ENCODE data around the gene TMEM220. TPM values are rescaled to one million over a fixed set of nuclear protein-coding genes. Genes with fewer than 3 reads are reported as not detected.

The TMEM220 gene
- total and polyA plus RNA-seq, 2 of the 4 experiments (the other 2 are of a cell fraction), result 1.1 to 1.9 TPM

- CTCF ChIA-PET, result no interaction called here
- Histone ChIP-seq H2BK15ac (ENCODE audit: low read depth, low read length) (no peak overlapping the region), H3K4ac (ENCODE audit: low read depth, low read length) (no peak overlapping the region), H3K9ac (ENCODE audit: low read depth, low read length) (no peak overlapping the region), H3K18ac (ENCODE audit: low read depth, low read length) (no peak overlapping the region), H3K23ac (ENCODE audit: low read depth, low read length) (no peak overlapping the region), H4K91ac (ENCODE audit: insufficient read depth, low read depth, low read length) (no peak overlapping the region), H3K56ac (ENCODE audit: extremely low read depth, insufficient read depth, low read length) (no peak overlapping the region), H3K9me1 (ENCODE audit: insufficient read depth, low read length) (no peaks in the 10 kb centered on the region), H2BK20ac (ENCODE audit: low read depth, low read length) (no peak overlapping the region), H4K8ac (ENCODE audit: low read depth in 2 of 2, low read length in 2 of 2) (no peak overlapping the region), H2BK5ac (ENCODE audit: low read depth, low read length, poor library complexity, severe bottlenecking) (no peak overlapping the region), H3K4me2 (ENCODE audit: low read depth, low read length) (no peak overlapping the region), H4K20me1 (ENCODE audit: insufficient read depth, low read length) (no peaks in the 10 kb centered on the region), H2AK9ac (replicated peaks; ENCODE audit: low read depth, low read length, poor library complexity) (no peak overlapping the region), H4K5ac (ENCODE audit: low read depth, low read length) (no peak overlapping the region), H2AK5ac (ENCODE audit: low read depth, low read length) (no peak overlapping the region), H3K14ac (replicated peaks; ENCODE audit: low read depth, low read length) (no peak overlapping the region), H2BK120ac (ENCODE audit: low read depth, low read length) (no peak overlapping the region), H3K27ac (ENCODE audit: insufficient read depth, low read length) (no peak overlapping the region), H3K9me3 (ENCODE audit: control insufficient read depth, insufficient read depth, low read length) (no peaks in the 10 kb centered on the region), H3K27me3 (ENCODE audit: control insufficient read depth, insufficient read depth, low read length) (no peaks in the 10 kb centered on the region), H3K79me1 (ENCODE audit: low read depth in 1 of 2, low read length in 2 of 2) (no peaks in the 10 kb centered on the region), H2AFZ (replicated peaks; ENCODE audit: low read length, poor library complexity) (no peak overlapping the region), H3K4me1 (ENCODE audit: control insufficient read depth, insufficient read depth, low read length) (no peaks in the 10 kb centered on the region), H3K4me3 (ENCODE audit: insufficient read depth, low read depth, low read length) (no peak overlapping the region), H3K36me3 (ENCODE audit: control insufficient read depth, insufficient read depth, low read length) (no peaks in the 10 kb centered on the region)
- no peak for TF ChIP-seq ELK1 (IDR thresholded peaks at IDR 0.05; ENCODE audit: borderline replicate concordance, low read depth, low read length)
- no peak for TF ChIP-seq MXI1 (IDR thresholded peaks at IDR 0.05; ENCODE audit: borderline replicate concordance, low read depth, low read length)
- no peak for TF ChIP-seq FOS (IDR thresholded peaks at IDR 0.05; ENCODE audit: low read depth, low read length)
- TF ChIP-seq CTCF (conservative IDR thresholded peaks at IDR 0.05; ENCODE audit: low read depth, low read length), result no peak
- no peak for TF ChIP-seq NFE2L2 (IDR thresholded peaks at IDR 0.05; ENCODE audit: low read depth, low read length)
- no peak for TF ChIP-seq CEBPB (IDR thresholded peaks at IDR 0.05; ENCODE audit: low read depth, low read length)
- no peak for TF ChIP-seq MAZ (IDR thresholded peaks at IDR 0.05; ENCODE audit: borderline replicate concordance, low read depth, low read length)
- TF ChIP-seq MAFK (IDR thresholded peaks at IDR 0.05; ENCODE audit: low read depth, low read length), result no peak
- no peak for TF ChIP-seq RAD21 (IDR thresholded peaks at IDR 0.05; ENCODE audit: low read length)
- TF ChIP-seq SMC3 (IDR thresholded peaks at IDR 0.05; ENCODE audit: low read depth, low read length), result no peak
- no peak for TF ChIP-seq RCOR1 (IDR thresholded peaks at IDR 0.05; ENCODE audit: insufficient replicate concordance, low read length)
- no peak for TF ChIP-seq BHLHE40 (IDR thresholded peaks at IDR 0.05; ENCODE audit: low read depth, low read length)
- no peak for TF ChIP-seq RFX5 (IDR thresholded peaks at IDR 0.05; ENCODE audit: low read depth, low read length)
- no peak for TF ChIP-seq POLR2A (IDR thresholded peaks at IDR 0.05; ENCODE audit: low read depth, low read length)
- no peak for TF ChIP-seq CHD1 (IDR thresholded peaks at IDR 0.05; ENCODE audit: low read depth, low read length)
- TF ChIP-seq USF2 (IDR thresholded peaks at IDR 0.05; ENCODE audit: low read depth, low read length), result no peak
- DNase-seq (no peak), ATAC-seq (ENCODE audit: low read depth) (no peak)
- POLR2A ChIA-PET (ENCODE audit: unreplicated experiment), result no interaction called here
- in situ Hi-C loops (cut with MboI; ENCODE audit: low sequenced_read_pairs) (no loop called here), intact Hi-C loops (cut with micrococcal nuclease) (no loop called here), dilution Hi-C loops (cut with HindIII; ENCODE audit: low sequenced_read_pairs, unreplicated experiment) (no loop called here)
- no TSS peak for BruUV-seq (replicated peaks)
- WGBS, 2 experiments (ENCODE audit: extremely low coverage in 2 of 2, insufficient read length in 1 of 2), result no CpG with 5 or more reads among the region's 2 CpGs
Observed at GRCh38 chr17:10776381-10776780, 46.6 kb upstream of the TMEM220 start.

All from IMR-90 (cell line).